ENCODE measurements around the gene TUBA4A. TPM values are rescaled to one million over a fixed set of nuclear protein-coding genes. Genes with fewer than 3 reads are reported as not detected.

TUBA4A gene
- total and polyA plus RNA-seq, 2 of the 8 experiments (the other 6 are each of a cell fraction or from before 2014, with no cell fraction given), result 67.3 to 172 TPM

DNA sequence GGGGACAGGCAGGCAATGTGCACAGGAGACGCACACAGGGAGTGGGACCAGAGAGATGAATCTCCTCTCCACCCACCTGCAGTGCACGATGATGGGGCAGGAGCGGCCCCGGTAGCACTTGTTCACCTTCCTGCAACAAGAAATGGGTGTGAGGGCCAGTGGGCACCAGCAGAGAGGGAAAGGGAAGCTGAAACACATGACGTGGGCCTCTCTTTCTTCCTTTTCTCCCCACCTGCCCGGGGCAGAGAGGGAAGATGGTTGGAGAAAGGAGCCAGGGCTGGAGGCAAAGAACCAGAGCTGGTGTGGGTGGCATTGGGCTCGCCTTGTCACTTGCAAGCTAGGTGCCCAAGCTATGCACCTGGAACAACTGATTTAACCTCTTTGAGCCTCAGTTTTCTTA lies 37.7 kb upstream of the TUBA4A start (continued):
- TF ChIP-seq RNF2 (IDR thresholded peaks at IDR 0.05; ENCODE audit: borderline replicate concordance, low read depth, low read length, missing control alignments, poor library complexity, severe bottlenecking) (no peak), RAD21 (IDR thresholded peaks at IDR 0.05 in 1 of 2, conservative IDR thresholded peaks at IDR 0.05 in 1 of 2; ENCODE audit: low read depth in 2 of 2, low read length in 2 of 2) (no peak)
- TF ChIP-seq, protein P1, sequence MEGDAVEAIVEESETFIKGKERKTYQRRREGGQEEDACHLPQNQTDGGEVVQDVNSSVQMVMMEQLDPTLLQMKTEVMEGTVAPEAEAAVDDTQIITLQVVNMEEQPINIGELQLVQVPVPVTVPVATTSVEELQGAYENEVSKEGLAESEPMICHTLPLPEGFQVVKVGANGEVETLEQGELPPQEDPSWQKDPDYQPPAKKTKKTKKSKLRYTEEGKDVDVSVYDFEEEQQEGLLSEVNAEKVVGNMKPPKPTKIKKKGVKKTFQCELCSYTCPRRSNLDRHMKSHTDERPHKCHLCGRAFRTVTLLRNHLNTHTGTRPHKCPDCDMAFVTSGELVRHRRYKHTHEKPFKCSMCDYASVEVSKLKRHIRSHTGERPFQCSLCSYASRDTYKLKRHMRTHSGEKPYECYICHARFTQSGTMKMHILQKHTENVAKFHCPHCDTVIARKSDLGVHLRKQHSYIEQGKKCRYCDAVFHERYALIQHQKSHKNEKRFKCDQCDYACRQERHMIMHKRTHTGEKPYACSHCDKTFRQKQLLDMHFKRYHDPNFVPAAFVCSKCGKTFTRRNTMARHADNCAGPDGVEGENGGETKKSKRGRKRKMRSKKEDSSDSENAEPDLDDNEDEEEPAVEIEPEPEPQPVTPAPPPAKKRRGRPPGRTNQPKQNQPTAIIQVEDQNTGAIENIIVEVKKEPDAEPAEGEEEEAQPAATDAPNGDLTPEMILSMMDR (IDR thresholded peaks at IDR 0.05; ENCODE audit: control extremely low read depth in 1 of 3, insufficient read depth in 1 of 3, low read depth in 1 of 3, low read length in 3 of 3), result no peak

All from H1 (cell line).